ENCODE measurements around the gene PUSL1. TPM values are rescaled to one million over a fixed set of nuclear protein-coding genes. Genes with fewer than 3 reads are reported as not detected.

The PUSL1 gene
- total and polyA plus RNA-seq, 2 of the 4 experiments (the other 2 are of a cell fraction): 10.9 to 33.0 TPM

GRCh38 chr1:1359664-1360468, 51.5 kb downstream of the PUSL1 start:
- 0 out of 2 replicates have a peak, but pooled peaks have one; percentile 15 for TF ChIP-seq MAZ (IDR thresholded peaks at IDR 0.05; ENCODE audit: borderline replicate concordance, low read depth, low read length)
- TF ChIP-seq USF2 (IDR thresholded peaks at IDR 0.05; ENCODE audit: low read depth, low read length): no peak
- 0 out of 2 replicates have a peak, but pooled peaks have one; percentile 14 for TF ChIP-seq BHLHE40 (IDR thresholded peaks at IDR 0.05; ENCODE audit: low read depth, low read length)
- H4K91ac ChIP-seq (ENCODE audit: insufficient read depth, low read depth, low read length): peak overlapping the region; percentile 98
- peak overlapping the region; percentile 71 for H3K23ac ChIP-seq (ENCODE audit: low read depth, low read length)
- peak overlapping the region; percentile 31 for H3K9ac ChIP-seq (ENCODE audit: low read depth, low read length)
- H4K5ac ChIP-seq (ENCODE audit: low read depth, low read length): peak overlapping the region; percentile 86
- H2BK120ac ChIP-seq (ENCODE audit: low read depth, low read length): peak overlapping the region; percentile 99
- in situ Hi-C loops (cut with MboI; ENCODE audit: low sequenced_read_pairs): no loop called here
- H3K4me1 ChIP-seq (ENCODE audit: control insufficient read depth, insufficient read depth, low read length): peaks cover 31% of the 10 kb centered on the region
- peak overlapping the region; percentile 69 for H2AFZ ChIP-seq (replicated peaks; ENCODE audit: low read length, poor library complexity)
- peak overlapping the region; percentile 81 for H2BK20ac ChIP-seq (ENCODE audit: low read depth, low read length)
- H3K36me3 ChIP-seq (ENCODE audit: control insufficient read depth, insufficient read depth, low read length): peaks cover 4% of the 10 kb centered on the region; the same call in 1 of the 2 replicates
- peaks cover 4 to 17% of the 10 kb centered on the region in 2 experiments; a peak in 3 of 4 replicates for H3K79me1 ChIP-seq (ENCODE audit: low read depth in 1 of 2, low read length in 2 of 2)
- H4K20me1 ChIP-seq (ENCODE audit: insufficient read depth, low read length): peaks cover 20% of the 10 kb centered on the region
- H3K4ac ChIP-seq (ENCODE audit: low read depth, low read length): peak overlapping the region; percentile 99
- H2AK5ac ChIP-seq (ENCODE audit: low read depth, low read length): peak overlapping the region; percentile 99
- no peak overlapping the region for H3K4me3 ChIP-seq (ENCODE audit: insufficient read depth, low read depth, low read length)
- WGBS, 2 experiments (ENCODE audit: extremely low coverage in 2 of 2, insufficient read length in 1 of 2): 76% methylated on average over 14 of the region's 28 CpGs; no CpG with 5 or more reads in 1 of the 2 experiments
- peak overlapping the region; percentile 96 for H3K27ac ChIP-seq (ENCODE audit: insufficient read depth, low read length)
- peak overlapping the region; percentile 87 for H3K56ac ChIP-seq (ENCODE audit: extremely low read depth, insufficient read depth, low read length)
- peak overlapping the region; percentile 96 for H2BK5ac ChIP-seq (ENCODE audit: low read depth, low read length, poor library complexity, severe bottlenecking)
- DNase-seq (peak; percentile 68), ATAC-seq (ENCODE audit: low read depth) (peak; percentile 0; the same call in 1 of the 2 replicates)
- dilution Hi-C loops (cut with HindIII; ENCODE audit: low sequenced_read_pairs, unreplicated experiment): no loop called here
- peak overlapping the region; percentile 31; the same call in 1 of the 2 replicates for H3K4me2 ChIP-seq (ENCODE audit: low read depth, low read length)
- H2BK15ac ChIP-seq (ENCODE audit: low read depth, low read length): peak overlapping the region; percentile 90; the same call in 2 of the 3 replicates
- peaks cover 13% of the 10 kb centered on the region for H3K9me1 ChIP-seq (ENCODE audit: insufficient read depth, low read length)
- ChIA-PET POLR2A (ENCODE audit: unreplicated experiment) (interaction anchor here (1.0 kb wide), 1 partner anchor 15 kb away, joined by 3 read pairs; the partner anchor contains the start of gene AURKAIP1), CTCF (no interaction called here)
- H3K18ac ChIP-seq (ENCODE audit: low read depth, low read length): peak overlapping the region; percentile 71
- peak overlapping the region; percentile 94 for H2AK9ac ChIP-seq (replicated peaks; ENCODE audit: low read depth, low read length, poor library complexity)
- H4K8ac ChIP-seq (ENCODE audit: low read depth in 2 of 2, low read length in 2 of 2): peak overlapping the region; percentile 92
- H3K14ac ChIP-seq (replicated peaks; ENCODE audit: low read depth, low read length): peak overlapping the region; percentile 81
- intact Hi-C loops (cut with micrococcal nuclease): loop anchor here (2.0 to 5.0 kb wide), 2 partner anchors 13 to 53 kb away; partner anchors contain the start of genes ACAP3 and PUSL1
- BruUV-seq (replicated peaks): no TSS peak
- H3K27me3 ChIP-seq (ENCODE audit: control insufficient read depth, insufficient read depth, low read length): no peaks in the 10 kb centered on the region
- H3K9me3 ChIP-seq (ENCODE audit: control insufficient read depth, insufficient read depth, low read length): no peaks in the 10 kb centered on the region
